ENCODE data around the gene RBMS2. TPM values are rescaled to one million over a fixed set of nuclear protein-coding genes. Genes with fewer than 3 reads are reported as not detected.

RBMS2 gene
- total and polyA plus RNA-seq, 9 of the 15 experiments (the other 6 are each of a cell fraction or from before 2014, with no cell fraction given): 0.08 to 10.5 (median 0.31) TPM

DNA sequence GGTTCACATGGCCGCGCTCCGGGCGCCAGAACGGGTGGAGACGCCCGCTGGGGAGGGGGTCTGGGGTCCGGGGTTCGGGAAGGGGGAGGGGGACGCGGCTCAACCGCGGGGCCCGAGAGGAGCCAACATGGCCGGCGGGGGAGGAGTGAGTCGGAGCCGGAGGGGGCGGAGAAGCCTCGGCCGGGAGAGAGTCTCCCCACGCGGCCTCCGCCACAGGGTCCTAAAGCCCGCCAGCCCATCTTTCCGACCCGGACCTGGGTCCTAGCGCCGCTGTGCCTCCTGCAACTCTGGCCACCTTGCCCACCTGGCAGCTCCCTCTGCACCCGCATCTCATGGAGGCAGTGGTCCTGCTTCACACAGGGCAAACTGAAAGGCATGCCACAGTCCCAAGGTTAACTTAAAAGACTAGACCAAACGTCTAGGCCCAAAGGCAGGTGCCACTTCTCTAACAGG, 108.6 kb downstream of the RBMS2 start, which contains the start of gene BAZ2A (continued):
- TF ChIP-seq, protein P1, sequence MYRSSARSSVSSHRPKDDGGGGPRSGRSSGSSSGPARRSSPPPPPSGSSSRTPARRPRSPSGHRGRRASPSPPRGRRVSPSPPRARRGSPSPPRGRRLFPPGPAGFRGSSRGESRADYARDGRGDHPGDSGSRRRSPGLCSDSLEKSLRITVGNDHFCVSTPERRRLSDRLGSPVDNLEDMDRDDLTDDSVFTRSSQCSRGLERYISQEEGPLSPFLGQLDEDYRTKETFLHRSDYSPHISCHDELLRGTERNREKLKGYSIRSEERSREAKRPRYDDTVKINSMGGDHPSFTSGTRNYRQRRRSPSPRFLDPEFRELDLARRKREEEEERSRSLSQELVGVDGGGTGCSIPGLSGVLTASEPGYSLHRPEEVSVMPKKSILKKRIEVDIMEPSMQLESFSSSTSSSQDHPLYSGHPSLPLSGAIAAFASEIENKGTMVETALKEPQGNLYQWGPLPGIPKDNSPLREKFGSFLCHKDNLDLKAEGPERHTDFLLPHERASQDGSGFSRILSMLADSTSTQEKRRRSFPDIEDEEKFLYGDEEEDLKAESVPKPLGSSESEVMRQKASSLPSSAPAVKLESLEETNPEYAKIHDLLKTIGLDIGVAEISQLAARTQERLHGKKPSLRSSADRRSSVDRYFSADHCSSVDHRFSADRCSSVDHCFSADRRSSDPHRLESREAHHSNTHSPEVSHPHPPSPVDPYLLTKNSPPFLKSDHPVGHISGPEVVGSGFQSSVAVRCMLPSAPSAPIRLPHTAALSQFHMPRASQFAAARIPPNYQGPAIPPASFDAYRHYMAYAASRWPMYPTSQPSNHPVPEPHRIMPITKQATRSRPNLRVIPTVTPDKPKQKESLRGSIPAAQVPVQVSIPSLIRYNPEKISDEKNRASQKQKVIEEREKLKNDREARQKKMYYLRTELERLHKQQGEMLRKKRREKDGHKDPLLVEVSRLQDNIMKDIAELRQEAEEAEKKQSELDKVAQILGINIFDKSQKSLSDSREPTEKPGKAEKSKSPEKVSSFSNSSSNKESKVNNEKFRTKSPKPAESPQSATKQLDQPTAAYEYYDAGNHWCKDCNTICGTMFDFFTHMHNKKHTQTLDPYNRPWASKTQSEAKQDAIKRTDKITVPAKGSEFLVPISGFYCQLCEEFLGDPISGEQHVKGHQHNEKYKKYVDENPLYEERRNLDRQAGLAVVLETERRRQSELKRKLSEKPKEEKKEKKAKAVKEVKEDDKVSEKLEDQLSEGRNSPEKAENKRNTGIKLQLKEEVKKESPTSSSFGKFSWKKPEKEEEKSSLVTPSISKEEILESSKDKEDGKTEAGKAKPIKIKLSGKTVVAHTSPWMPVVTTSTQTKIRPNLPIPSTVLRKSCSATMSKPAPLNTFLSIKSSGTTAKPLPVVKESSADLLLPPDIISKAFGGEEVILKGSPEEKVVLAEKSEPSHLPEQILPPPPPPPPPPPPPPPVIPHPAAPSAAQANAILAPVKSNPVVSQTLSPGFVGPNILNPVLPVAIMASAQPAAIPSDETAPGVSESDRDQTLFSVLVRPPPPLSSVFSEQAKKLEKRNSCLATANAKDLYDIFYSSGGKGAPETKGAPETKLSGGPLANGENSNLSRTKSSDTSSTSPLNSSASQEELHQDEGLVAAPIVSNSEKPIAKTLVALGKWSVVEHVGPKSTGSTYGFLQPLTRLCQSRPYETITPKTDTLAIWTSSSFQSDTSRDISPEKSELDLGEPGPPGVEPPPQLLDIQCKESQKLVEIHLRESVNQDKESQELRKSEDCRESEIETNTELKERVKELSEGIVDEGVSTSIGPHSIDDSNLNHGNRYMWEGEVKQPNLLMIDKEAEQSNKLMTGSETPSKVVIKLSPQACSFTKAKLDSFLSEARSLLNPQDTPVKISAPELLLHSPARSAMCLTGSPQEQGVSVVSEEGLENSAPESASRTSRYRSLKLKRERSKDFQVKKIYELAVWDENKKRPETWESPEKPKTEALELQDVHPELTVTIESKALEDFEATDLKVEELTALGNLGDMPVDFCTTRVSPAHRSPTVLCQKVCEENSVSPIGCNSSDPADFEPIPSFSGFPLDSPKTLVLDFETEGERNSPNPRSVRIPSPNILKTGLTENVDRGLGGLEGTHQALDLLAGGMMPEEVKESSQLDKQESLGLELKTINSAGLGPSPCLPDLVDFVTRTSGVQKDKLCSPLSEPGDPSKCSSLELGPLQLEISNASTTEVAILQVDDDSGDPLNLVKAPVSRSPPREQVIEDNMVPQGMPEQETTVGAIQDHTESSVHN (IDR thresholded peaks at IDR 0.05; ENCODE audit: borderline replicate concordance in 1 of 2, low read depth in 1 of 2): 0 out of 4 replicates have a peak, but pooled peaks of 1 of the 2 experiments have one; percentile 33
- no peak for TF ChIP-seq KHSRP (IDR thresholded peaks at IDR 0.05)
- 0 out of 2 replicates have a peak, but pooled peaks have one; percentile 44 for TF ChIP-seq MBD2 (IDR thresholded peaks at IDR 0.05; ENCODE audit: borderline replicate concordance, low read depth)
- no peak for TF ChIP-seq ZBTB5 (IDR thresholded peaks at IDR 0.05)
- TF ChIP-seq NCOA4 (IDR thresholded peaks at IDR 0.05; ENCODE audit: partially characterized antibody): no peak
- 0 out of 4 replicates have a peak, but pooled peaks of 1 of the 2 experiments have one; percentile 49 for TF ChIP-seq TRIM24 (IDR thresholded peaks at IDR 0.05)
- TF ChIP-seq PHF21A (IDR thresholded peaks at IDR 0.05; ENCODE audit: borderline replicate concordance, low read depth): no peak
- TF ChIP-seq NCOA2 (IDR thresholded peaks at IDR 0.05; ENCODE audit: partially characterized antibody in 2 of 2): no peak
- peak in 1 of 2 experiments; percentile 37; a peak in 1 of 4 replicates for TF ChIP-seq FOXK2 (conservative IDR thresholded peaks at IDR 0.05 in 1 of 2, IDR thresholded peaks at IDR 0.05 in 1 of 2; ENCODE audit: low read depth in 2 of 2)
- no peak for TF ChIP-seq NR2C1 (IDR thresholded peaks at IDR 0.05)
- peak; percentile 46; the same call in 1 of the 2 replicates for TF ChIP-seq NR2C1 (tag; IDR thresholded peaks at IDR 0.05)
- TF ChIP-seq ZNF79 (CRISPR knock-in tag; IDR thresholded peaks at IDR 0.05; ENCODE audit: low read depth): no peak
- TF ChIP-seq ATF1 (CRISPR knock-in tag; IDR thresholded peaks at IDR 0.05): no peak
- peak; percentile 63 for TF ChIP-seq ATF1 (tag; IDR thresholded peaks at IDR 0.05)
- no peak for TF ChIP-seq ARID2 (IDR thresholded peaks at IDR 0.05)
- peak; percentile 73 for TF ChIP-seq HMGN3 (IDR thresholded peaks at IDR 0.05; ENCODE audit: borderline replicate concordance, extremely low read depth, insufficient read length, low read depth, low read length)
- TF ChIP-seq ATF2 (CRISPR knock-in tag; IDR thresholded peaks at IDR 0.05): peak; percentile 45; the same call in 1 of the 2 replicates
- TF ChIP-seq NBN (IDR thresholded peaks at IDR 0.05; ENCODE audit: low read depth): peak; percentile 74
- TF ChIP-seq ZNF436 (CRISPR knock-in tag; IDR thresholded peaks at IDR 0.05): no peak

Data from K562 (cell line).